GM21423 (cell line): ENCODE results near the gene HLA-DRB1.
"Not testable (repeated sequence)": the region's sequence is repeated elsewhere in the genome, so short reads cannot be mapped to it uniquely, and the experiment has no call there.

Experiments
- ATAC-seq: cut with Tn5 transposase; IDR thresholded peaks from one replicate; pipeline ENCODE4 v1.9.1; 2021; ENCODE audit warnings: mild to moderate bottlenecking, moderate library complexity; ENCODE audit not compliant: unreplicated experiment

Gene HLA-DRB1

GRCh38 chr6:32562940-32563339 is 26.7 kb downstream of the HLA-DRB1 start:
- no peak for ATAC-seq

DNA sequence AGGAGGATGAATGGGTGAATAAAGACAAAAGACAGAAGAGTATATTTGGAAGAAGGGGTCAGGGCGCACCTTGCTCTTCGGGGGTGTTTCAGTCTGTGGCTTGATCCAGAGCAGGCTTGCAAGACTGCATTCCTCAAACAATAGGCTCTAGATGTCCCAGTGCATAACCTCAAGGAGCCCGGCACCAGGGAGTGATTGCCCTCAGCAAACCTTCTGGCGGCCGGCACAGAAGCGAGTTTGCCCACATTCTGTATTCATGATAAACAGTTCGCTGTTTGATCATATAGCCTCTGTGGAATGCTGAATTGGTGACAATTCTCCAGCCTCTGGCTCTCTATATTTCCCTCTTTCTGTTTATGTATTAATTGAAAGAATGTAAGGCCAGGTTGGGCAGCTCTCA is 29.9 kb downstream of the HLA-DRB1 start:
- ATAC-seq: no peak

DNA sequence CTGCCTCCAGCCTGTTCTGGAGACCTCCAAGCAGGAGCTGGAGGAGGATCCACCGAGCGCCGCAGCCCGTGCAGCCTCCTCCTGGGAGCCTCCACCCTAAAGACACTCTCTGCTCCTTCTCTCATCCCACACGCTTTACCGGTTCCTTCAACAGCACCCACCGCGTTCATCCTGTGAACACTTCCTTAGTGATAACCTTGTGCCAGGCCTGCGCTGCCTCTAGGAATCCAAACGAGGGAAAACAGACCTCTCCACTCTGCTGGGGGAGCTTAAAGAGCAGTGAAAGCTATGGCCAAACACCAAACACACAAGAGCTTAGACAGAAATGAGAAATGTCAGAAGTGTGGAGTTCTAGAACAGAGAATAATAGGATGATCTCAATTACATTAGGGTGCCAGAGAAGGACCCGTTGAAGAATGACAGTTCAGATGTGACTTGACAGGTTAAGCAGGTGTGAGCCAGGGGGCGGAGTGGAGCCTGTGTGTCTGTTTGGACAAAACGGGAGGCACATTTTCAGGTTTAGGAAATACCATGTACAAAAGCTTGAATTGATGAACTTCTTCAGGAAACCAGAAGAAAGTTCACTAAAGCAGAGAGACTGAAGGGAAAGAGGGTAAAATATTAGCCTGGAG is 31.1 kb downstream of the HLA-DRB1 start:
- ATAC-seq: no peak

DNA sequence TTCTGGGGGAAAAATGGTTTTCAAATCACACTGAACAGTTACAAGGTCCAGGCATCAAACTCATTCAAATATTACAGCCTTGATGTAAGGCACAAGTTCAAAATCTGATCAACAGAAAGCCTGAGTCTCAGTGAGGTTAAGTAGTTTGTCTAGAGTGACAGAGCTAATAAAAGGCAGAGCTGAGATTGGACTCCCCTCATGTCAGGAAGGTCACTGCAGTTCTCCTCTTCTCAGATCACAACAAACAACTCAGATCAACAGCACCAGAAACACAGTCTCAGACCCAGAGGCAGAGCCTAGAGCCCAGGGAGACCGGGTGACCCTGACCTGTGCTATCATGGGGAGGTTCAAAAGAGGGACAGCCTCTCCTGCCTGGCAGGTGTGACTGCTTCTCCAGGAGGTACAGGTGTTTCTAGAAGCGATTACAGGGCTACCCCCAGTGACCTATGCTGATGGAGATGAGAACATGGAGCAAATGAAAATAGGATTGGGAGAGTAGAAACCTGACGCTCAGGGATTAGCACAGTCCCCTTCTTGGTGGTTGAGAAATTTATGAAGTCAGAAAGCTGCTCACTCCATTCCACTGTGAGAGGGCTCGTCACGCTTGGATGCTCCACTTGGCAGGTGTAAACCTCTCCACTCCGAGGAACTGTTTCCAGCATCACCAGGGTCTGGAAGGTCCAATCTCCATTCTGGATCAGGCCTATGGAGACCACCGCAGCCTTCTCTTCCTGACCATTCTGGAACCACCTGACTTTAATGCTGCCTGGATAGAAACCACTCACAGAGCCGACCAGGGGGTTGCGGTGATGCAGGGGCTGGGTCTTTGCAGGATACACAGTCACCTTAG is 35.3 kb downstream of the HLA-DRB1 start:
- ATAC-seq: no peak

GRCh38 chr6:32553037-32553742 is 36.5 kb downstream of the HLA-DRB1 start:
- no peak for ATAC-seq

DNA sequence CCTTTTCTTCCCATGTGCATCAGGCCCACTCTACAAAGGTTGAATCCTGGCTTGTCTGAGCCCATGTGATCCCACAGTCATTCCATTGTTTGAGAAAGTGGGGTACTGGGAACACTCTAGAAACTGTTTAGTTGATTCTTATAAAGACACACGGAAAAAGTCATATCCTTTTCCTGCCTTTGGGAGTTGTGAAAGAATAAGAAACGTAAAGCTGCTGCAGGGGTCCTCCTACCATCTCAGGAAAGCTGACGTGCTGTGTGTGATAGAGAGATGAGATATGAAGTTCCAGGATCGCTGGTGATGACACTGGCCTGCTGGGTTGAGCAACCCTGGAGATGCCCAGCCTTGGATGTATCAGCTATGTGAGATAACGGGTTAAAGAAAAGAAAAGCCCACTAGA is 38.2 kb downstream of the HLA-DRB1 start:
- no peak for ATAC-seq

DNA sequence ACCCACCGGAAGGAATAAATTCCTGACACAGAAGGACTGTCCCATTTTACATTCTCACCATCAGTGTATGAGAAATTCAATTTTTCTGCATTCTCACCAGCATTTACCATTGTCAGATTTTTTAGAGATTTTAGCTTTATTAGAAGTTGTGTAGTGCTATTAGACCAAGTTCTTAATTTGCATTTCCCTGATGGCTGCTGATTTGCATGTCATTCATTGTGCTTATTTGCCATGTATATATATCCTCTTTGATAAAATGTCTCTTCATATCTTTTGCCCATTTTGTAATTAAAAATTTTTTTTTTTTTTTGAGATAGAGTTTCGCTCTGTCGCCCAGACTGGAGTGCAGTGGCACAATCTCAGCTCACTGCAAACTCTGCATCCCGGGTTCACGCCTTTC is 49.8 kb downstream of the HLA-DRB1 start:
- no peak for ATAC-seq

- ATAC-seq: not testable (repeated sequence)
These were observed 59.2 kb downstream of the HLA-DRB1 start for GRCh38 chr6:32530431-32530793.

DNA sequence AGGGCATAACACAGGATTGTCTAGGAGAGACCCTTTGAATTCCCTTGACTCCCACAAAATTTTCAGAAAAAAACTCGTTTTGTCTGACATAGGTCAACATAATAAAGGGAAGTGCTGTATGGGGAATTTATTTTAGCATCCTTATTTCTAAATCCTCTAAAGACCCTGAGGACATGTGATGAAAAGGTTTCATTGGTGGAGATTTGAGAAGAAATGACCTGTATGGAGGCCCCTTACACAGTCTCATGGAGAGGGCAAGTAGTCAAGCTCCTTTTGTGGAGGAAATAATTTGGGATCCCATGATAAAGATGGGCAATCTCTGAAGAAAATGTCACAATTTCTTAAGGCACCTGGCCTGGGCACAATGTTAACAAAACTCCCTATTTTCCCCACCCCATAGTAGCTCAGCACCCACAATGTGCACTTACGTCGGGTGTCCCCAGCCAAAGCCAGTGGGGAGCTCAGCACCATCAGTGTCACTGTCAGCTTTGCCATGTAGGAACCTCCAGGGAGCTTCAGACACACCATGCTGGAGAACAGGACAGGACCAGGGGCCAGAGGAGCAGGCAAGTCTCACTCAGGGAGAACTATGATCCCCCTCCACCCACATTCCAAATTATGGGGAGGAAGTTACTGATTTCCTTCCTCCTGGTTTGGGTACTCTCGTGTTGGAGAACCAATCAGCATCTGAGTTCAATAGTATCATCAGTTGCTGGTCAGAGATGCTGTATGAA is 59.8 kb downstream of the HLA-DRB1 start, which contains the start of gene HLA-DRB5:
HLA-DRB5 (minus strand) TSS at position 591 of the 734 bp plus-strand sequence; CDS start at position 528, 63 bp downstream.
- no peak for ATAC-seq
